ENCODE measurements around the gene CADPS.

CADPS gene

DNA sequence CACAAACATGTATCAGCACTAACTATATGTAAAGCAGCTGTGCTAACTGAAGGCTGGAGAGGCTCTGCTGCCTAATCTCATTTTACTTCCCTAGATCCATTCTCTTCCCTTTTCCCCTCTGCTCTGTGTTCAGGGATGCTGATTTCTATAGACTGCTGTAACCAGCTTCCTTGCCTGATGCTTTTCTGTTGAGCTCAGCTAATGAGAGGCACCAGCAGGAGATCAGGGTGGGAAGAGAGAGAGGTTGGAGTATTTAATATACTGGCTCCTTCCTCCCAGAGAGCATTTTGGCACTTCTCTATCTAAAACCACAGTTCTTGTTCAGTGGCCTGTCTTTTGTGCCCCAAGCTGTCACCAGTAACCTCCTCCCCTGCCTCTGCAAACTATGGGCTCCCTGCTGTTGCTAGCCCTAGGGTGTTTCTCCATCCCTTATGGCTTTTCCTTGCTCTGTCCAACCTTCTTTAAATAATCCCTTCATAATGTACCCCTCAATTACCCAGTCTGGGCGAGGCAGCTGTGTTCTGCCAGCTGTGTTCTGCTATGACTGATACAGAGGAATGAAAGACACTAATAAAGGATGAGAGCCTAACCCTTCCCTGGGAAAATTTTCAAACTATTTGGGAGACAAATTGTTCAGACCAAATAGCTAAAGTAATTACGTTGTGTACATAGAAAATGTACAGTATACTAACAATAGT lies 69.5 kb downstream of the CADPS start:
- DNase-seq = no peak

DNA sequence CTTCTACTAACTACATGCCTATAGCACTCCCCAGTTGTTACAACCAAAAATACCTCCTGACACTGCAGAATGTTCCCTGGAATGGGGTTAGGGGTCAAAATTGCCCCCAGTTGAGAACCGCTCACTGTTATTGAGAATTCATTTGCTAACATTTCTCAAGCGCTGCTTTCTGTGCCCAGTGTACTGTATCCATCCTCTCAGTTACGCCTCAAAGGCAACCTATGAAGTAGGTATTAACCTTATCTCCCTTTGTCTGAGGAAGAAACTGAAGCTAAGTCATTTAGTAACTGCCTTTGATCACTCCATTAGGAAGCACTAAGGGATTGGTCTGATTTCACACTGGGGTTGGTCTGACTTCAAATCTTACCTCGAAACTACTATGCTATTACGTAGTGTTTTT lies 70.1 kb downstream of the CADPS start:
- DNase-seq = no peak

GRCh38 chr3:62803276-62803675 lies 71.9 kb downstream of the CADPS start:
- DNase-seq = no peak

- DNase-seq = no peak
Measured at GRCh38 chr3:62798000-62798399, 77.2 kb downstream of the CADPS start.

DNA sequence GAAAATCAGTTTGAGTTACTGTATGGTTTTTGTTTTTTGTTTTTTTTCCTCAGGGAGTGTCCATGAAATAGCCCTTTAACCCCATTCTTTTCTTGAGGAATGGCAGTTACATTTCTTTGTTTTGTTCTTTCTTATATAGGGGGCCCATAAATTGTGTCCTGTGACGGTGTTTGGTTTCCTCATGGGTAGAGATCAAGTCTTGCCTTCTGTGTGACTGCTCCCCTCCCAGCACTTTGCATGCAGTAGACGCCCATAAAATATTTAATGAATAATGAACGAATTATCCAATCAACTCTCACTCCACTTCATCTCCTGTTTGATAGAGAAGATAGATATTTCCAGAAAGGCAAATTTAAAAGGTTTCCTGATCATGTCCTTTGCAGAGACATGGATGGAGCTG lies 78.1 kb downstream of the CADPS start:
- DNase-seq = no peak

- DNase-seq = no peak
Measured at GRCh38 chr3:62795978-62796657, 79.1 kb downstream of the CADPS start.

GRCh38 chr3:62793946-62794345 lies 81.3 kb downstream of the CADPS start:
- DNase-seq = no peak

DNA sequence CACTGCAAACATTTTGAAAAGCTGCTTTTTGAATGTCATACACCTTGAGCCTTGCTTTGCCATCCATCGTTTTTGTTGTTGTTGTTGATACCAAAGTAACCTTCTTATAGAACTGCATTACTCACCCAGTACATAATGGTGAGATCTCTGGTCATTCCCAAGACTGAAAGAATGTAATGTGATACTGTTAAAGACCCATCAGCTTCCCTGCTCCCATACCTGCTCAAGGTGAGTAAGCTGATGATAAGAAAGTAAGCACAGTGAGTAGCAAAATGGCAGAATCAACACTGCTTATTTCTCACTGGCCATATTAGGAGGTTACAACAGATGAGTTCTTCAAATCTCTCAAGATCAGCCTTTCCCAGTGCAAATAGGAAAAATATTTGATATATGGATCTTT lies 89.8 kb downstream of the CADPS start:
- no peak for DNase-seq

DNA sequence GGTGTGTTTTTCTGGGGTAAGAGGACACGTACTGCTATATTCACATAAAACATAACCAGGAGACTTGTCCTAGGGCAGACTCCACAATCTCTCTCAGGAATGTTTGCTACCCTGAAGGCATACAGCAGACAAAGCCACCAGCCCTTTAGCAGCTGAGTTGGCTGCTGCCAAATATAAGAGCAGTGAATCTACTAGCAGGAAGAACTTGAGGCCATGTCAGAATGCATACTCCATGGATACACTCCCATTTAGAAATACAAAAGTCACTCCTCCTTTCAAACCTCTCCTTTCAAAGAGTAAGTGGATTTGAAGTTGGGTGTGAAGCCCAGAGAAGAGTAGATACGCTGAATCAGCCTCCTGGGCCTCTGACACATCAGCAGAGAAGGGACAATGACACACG lies 94.1 kb downstream of the CADPS start:
- DNase-seq = no peak

- no peak for DNase-seq
Measured at GRCh38 chr3:62777674-62778073, 97.5 kb downstream of the CADPS start.

DNA sequence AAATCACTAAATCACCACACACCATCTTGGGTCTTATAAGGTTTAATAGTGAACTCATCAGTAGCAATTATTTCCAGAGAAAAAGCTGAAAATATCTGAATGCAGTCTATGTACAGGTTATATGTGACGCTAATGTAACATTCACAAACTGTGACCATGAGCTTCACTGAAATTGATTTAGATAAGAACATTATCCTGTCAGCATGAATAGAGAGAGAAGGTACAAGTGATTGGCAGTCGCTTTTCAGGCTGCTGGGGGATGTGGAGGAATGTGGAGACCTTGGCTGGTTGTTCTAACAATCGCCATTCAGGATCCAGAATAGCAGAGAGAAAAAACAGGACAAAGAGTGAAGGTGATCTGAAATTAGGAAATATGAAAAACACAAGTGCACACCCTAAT lies 98.1 kb downstream of the CADPS start:
- no peak for DNase-seq

- no peak for DNase-seq
Measured at GRCh38 chr3:62774221-62774620, 101.0 kb downstream of the CADPS start.

- no peak for DNase-seq
Measured at GRCh38 chr3:62771331-62772072, 103.7 kb downstream of the CADPS start.

DNA sequence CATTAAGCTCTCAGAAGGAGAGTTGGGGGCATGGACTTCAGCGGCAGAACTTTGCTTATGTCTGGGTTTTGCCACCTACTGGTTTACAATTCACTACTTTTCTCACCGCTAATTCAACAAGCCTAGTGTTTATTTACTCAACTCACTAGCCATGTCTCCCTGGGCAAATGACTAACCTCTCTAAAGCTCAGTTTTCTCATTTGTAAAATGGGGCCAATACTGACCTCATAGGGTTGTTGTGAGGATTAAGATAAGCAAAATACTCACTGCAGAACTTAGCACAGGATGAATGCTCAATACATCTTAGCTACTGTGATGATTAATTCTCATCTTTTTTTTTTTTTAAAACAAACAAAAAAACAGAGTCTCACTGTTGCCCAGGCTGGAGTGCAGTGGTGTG lies 106.3 kb downstream of the CADPS start:
- DNase-seq = no peak

- no peak for DNase-seq
Measured at GRCh38 chr3:62761711-62762110, 113.5 kb downstream of the CADPS start.

DNA sequence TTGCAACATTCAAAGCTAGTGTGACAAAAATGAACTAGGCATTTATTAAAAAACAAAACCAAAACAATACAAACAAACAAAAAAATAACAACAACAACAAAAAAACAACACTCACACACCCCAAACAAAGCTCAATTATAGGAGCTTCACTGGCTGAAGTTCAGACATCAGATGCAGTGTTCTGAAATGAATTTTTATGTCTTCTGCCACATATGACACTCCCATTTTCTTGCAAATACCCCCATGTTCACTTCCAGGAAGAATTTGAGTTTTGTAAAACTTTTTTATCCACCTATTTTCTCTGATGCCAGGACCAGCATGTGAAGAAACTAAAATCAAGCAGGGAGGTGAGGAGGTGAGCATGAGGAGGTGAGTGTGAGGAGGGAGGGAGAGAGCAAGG lies 113.9 kb downstream of the CADPS start:
- DNase-seq = no peak

DNA sequence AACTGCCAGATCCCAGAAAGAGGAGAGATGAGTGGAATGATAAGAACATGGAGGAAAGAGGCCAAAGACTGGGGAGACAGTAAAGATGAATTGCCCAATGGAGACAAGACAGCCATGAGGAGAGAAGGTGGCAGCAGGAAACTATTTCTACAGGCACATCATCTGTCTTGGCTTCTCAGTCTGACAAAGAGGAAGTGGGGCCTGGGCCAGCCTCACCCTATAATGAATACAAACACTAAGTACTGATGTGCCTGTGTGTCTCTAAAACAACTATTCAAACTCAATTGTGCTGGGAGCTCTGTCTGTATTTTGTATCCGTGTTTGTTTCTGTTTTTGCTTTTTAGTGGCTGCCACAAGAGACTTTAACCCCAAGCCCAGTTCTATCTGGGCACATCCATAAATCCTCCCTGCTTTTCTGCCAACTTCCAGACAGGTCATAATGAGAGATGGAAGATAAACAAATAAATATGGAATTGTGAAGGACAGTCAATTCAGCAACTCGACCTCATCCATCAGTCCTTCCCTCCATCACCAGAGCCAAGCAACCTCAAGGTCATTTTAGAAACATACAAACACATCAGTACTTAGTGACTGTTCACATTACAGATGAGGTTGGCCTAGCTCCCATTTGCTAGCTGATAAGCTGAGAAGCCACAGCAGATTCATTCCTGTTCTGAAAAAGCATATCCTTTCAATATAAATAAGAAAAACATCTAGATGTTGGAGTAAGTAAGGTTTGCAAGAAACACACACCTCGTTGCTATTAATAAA lies 116.7 kb downstream of the CADPS start:
- no peak for DNase-seq

GRCh38 chr3:62757045-62757444 lies 118.2 kb downstream of the CADPS start:
- DNase-seq = no peak

DNA sequence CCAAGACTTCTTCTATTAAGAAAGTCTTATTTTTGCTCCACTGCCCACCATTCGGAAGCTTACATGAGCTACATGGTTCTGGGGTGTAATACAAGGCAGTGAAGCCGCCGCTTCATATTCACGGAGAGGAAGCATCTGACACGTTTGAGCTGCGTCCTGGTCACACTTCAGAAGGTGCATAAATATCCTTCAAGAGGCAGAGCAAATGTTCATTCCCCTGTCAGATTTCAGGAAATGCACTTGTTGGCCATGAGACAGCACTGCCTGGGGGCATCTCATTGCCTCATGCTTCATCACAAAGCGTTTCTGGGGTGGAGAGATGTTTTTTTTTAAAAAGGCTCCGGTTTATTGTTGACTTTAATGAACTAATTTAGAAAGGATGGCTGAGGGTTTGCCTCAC lies 119.9 kb downstream of the CADPS start:
- no peak for DNase-seq

DNA sequence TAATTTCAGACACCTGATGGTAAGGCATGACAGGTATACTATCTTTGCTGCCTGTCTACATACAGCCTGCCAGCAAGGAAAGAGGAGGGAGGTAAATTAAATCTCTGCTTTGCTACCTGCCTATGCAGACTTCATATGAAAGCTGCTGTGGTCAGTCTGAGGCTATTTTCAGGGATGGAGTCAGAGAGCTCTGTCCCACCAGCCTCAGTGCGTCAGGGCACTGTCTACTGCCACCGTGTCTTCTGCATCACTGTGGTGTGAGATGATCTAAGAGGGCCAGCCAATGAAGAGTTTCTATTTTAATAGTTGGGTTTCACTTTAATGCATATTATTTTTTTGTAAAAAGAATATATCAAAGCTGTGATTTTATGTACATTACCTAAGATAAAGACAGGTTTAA lies 125.6 kb downstream of the CADPS start:
- DNase-seq = no peak

DNA sequence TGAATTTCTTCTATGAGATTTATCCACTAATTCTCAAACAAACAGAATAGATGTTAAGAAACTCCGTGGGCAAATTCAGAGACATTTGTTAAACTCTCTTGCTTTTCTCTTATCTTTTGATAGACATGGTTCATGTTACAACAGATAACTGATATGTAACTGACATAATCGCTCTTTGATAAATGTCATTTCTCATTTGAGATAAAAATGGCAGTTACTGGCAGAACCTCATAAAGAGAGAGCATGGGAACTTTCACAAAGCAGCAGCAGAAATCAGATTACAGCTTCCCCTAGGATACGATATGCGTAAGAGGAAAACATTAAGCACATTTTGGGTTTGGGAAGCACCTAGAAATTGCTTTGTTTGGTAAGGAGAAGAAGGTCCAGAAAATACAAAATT lies 126.1 kb downstream of the CADPS start:
- DNase-seq = no peak

- no peak for DNase-seq
Measured at GRCh38 chr3:62737449-62737848, 137.8 kb downstream of the CADPS start.

GRCh38 chr3:62735510-62735909 lies 139.7 kb downstream of the CADPS start:
- DNase-seq = no peak

All from GF-D8 (cell line).